H9 (cell line): ENCODE results near the gene TYW1. TPM values are rescaled to one million over a fixed set of nuclear protein-coding genes. Genes with fewer than 3 reads are reported as not detected.
"Not testable (repeated sequence)": the region's sequence is repeated elsewhere in the genome, so short reads cannot be mapped to it uniquely, and the experiment has no call there.

ENCODE experiments used
- DNase-seq: peaks from one replicate; pipeline ENCODE4 v3.0.0-alpha.2; 2017
- H2AFZ ChIP-seq: one replicate; pipeline ENCODE4 v1.6.1; 2013; ENCODE audit warnings: mild to moderate bottlenecking, low read length, control low read depth, moderate library complexity
- H2AK5ac ChIP-seq: 2 replicates; pipeline ENCODE4 v1.6.1; 2013; ENCODE audit warnings: low read length, control low read depth, mixed read lengths; ENCODE audit not compliant: insufficient read length
- H2BK120ac ChIP-seq: one replicate; pipeline ENCODE4 v1.6.1; 2013; ENCODE audit warnings: low read depth, mild to moderate bottlenecking, low read length, control low read depth, inconsistent platforms; ENCODE audit not compliant: poor library complexity, severe bottlenecking
- H2BK12ac ChIP-seq: 2 replicates; pipeline ENCODE4 v1.6.1; 2013; ENCODE audit warnings: low read length, control low read depth, mixed read lengths, low read depth; ENCODE audit not compliant: insufficient read length
- H2BK15ac ChIP-seq: 2 replicates; pipeline ENCODE4 v1.6.1; 2013; ENCODE audit warnings: low read depth, low read length, control low read depth
- H2BK20ac ChIP-seq: one replicate; pipeline ENCODE4 v1.6.1; 2013; ENCODE audit warnings: low read depth, mild to moderate bottlenecking, low read length, control low read depth, inconsistent platforms; ENCODE audit not compliant: poor library complexity, severe bottlenecking
- H2BK5ac ChIP-seq: 2 replicates; pipeline ENCODE4 v1.6.1; 2013; ENCODE audit warnings: low read length, control low read depth, mixed read lengths; ENCODE audit not compliant: insufficient read length
- H3K14ac ChIP-seq: 2 replicates; pipeline ENCODE4 v1.6.1; 2013; ENCODE audit warnings: low read length, control low read depth; ENCODE audit not compliant: insufficient read depth
- H3K18ac ChIP-seq: 2 replicates; pipeline ENCODE4 v1.6.1; 2013; ENCODE audit warnings: low read depth, mild to moderate bottlenecking, mixed read lengths, low read length, control low read depth; ENCODE audit not compliant: insufficient read length
- H3K23ac ChIP-seq: 2 replicates; pipeline ENCODE4 v1.6.1; 2013; ENCODE audit warnings: low read length, control low read depth, mixed read lengths, low read depth; ENCODE audit not compliant: insufficient read length
- H3K23me2 ChIP-seq: 2 replicates; pipeline ENCODE4 v1.6.1; 2013; ENCODE audit warnings: low read depth, mild to moderate bottlenecking, mixed read lengths, low read length, control low read depth; ENCODE audit not compliant: insufficient read length, poor library complexity, severe bottlenecking
- H3K27ac ChIP-seq: 2 replicates; pipeline ENCODE4 v1.5.1; 2013; ENCODE audit warnings: low read length, control low read depth, mixed read lengths, low read depth; ENCODE audit not compliant: insufficient read length
- H3K27me3 ChIP-seq: 2 replicates; pipeline ENCODE4 v1.6.1; 2013; ENCODE audit warnings: low read length, control low read depth, inconsistent platforms; ENCODE audit not compliant: insufficient read depth
- H3K4ac ChIP-seq: 2 replicates; pipeline ENCODE4 v1.6.1; 2013; ENCODE audit warnings: low read depth, mild to moderate bottlenecking, control low read depth, inconsistent platforms, low read length, moderate library complexity
- H3K4me1 ChIP-seq: 2 replicates; pipeline ENCODE4 v1.6.1; 2013; ENCODE audit warnings: low read length, control low read depth, inconsistent platforms; ENCODE audit not compliant: insufficient read depth
- H3K4me2 ChIP-seq: 2 replicates; pipeline ENCODE4 v1.6.1; 2013; ENCODE audit warnings: low read length, control low read depth, mixed read lengths; ENCODE audit not compliant: insufficient read length, insufficient read depth
- H3K56ac ChIP-seq: 2 replicates; pipeline ENCODE4 v1.6.1; 2013; ENCODE audit warnings: low read depth, mild to moderate bottlenecking, mixed read lengths, low read length, control low read depth; ENCODE audit not compliant: insufficient read length
- H3K79me1 ChIP-seq: 2 replicates; pipeline ENCODE4 v1.6.1; 2013; ENCODE audit warnings: low read depth, mild to moderate bottlenecking, moderate library complexity, low read length, control low read depth, inconsistent platforms; ENCODE audit not compliant: insufficient read depth, poor library complexity, severe bottlenecking
- H3K79me2 ChIP-seq: 2 replicates; pipeline ENCODE4 v1.6.1; 2013; ENCODE audit warnings: low read length, control low read depth, inconsistent platforms; ENCODE audit not compliant: insufficient read depth
- H3K9ac ChIP-seq: 2 replicates; pipeline ENCODE4 v1.6.1; 2013; ENCODE audit warnings: low read length, control low read depth, mixed read lengths; ENCODE audit not compliant: insufficient read length; ENCODE audit errors: extremely low read depth
- H3K9me3 ChIP-seq: one replicate; pipeline ENCODE4 v1.6.1; 2013; ENCODE audit warnings: low read depth, low read length, inconsistent platforms; ENCODE audit not compliant: control insufficient read depth
- H3T11ph ChIP-seq: one replicate; pipeline ENCODE4 v1.6.1; 2013; ENCODE audit warnings: mild to moderate bottlenecking, low read length, control low read depth, inconsistent platforms
- H4K20me1 ChIP-seq: one replicate; pipeline ENCODE4 v1.6.1; 2013; ENCODE audit not compliant: control insufficient read depth, insufficient read length, insufficient read depth
- H4K5ac ChIP-seq: 2 replicates; pipeline ENCODE4 v1.6.1; 2013; ENCODE audit warnings: low read depth, mild to moderate bottlenecking, mixed read lengths, low read length, control low read depth; ENCODE audit not compliant: insufficient read length
- H4K8ac ChIP-seq: replicated peaks from 2 replicates; pipeline ENCODE4 v1.6.1; 2013; ENCODE audit warnings: low read length, control low read depth, mixed read lengths, low read depth; ENCODE audit not compliant: insufficient read length
- H4K91ac ChIP-seq: 2 replicates; pipeline ENCODE4 v1.6.1; 2013; ENCODE audit warnings: low read depth, mild to moderate bottlenecking, moderate library complexity, mixed read lengths, low read length, control low read depth; ENCODE audit not compliant: insufficient read length
- H3K27ac Mint-ChIP-seq, 3 experiments: 2 replicates in 2 of 3; 3 replicates in 1 of 3; pipeline ENCODE4 v1.8.0; 2020 to 2021; ENCODE audit warnings: mixed read lengths in 3 of 3, mild to moderate bottlenecking in 1 of 3, moderate library complexity in 1 of 3
- H3K27me3 Mint-ChIP-seq: 2 replicates; pipeline ENCODE4 v1.8.0; 2021; ENCODE audit warnings: low read depth, mild to moderate bottlenecking, moderate library complexity, mixed read lengths
- H3K36me3 Mint-ChIP-seq, 3 experiments: 2 replicates in 2 of 3; 3 replicates in 1 of 3; pipeline ENCODE4 v1.8.0; 2020 to 2021; ENCODE audit warnings: low read depth in 3 of 3, mixed read lengths in 3 of 3; ENCODE audit not compliant: insufficient read depth in 1 of 3
- H3K4me1 Mint-ChIP-seq, 2 experiments: 2 replicates each; pipeline ENCODE4 v1.8.0; 2020; ENCODE audit warnings: mixed read lengths in 2 of 2
- H3K4me3 Mint-ChIP-seq, 2 experiments: 2 replicates in 1 of 2; 3 replicates in 1 of 2; pipeline ENCODE4 v1.8.0; 2020 to 2021; ENCODE audit warnings: mild to moderate bottlenecking in 2 of 2, mixed read lengths in 2 of 2, moderate library complexity in 1 of 2
- H3K9me3 Mint-ChIP-seq, 2 experiments: 2 replicates in 1 of 2; 3 replicates in 1 of 2; pipeline ENCODE4 v1.8.0; 2020; ENCODE audit warnings: mild to moderate bottlenecking in 2 of 2, mixed read lengths in 2 of 2, moderate library complexity in 1 of 2
- WGBS: extraction: QIAGEN DNeasy Blood & Tissue Kit; methylation state at CpG from one replicate; pipeline ENCODE4 v1.1.7; 2013; ENCODE audit warnings: missing lambda C conversion rate, low lambda C conversion rate, mixed read lengths; ENCODE audit not compliant: insufficient read length; ENCODE audit errors: extremely low coverage; 5-methylcytosine and 5-hydroxymethylcytosine counted together
- total RNA-seq: library from RNA; stranded (reverse); gene quantifications from 2 replicates; pipeline ENCODE4 v1.2.1, GENCODE V29; 2021

TYW1 gene
- total RNA-seq, 1 experiment from 2014 or later = 22.3 TPM

GRCh38 chr7:67130766-67131165, 134.1 kb downstream of the TYW1 start:
- not testable (repeated sequence) for H3K14ac ChIP-seq, H3K27me3 Mint-ChIP-seq, H3K4me3 Mint-ChIP-seq, H2BK5ac ChIP-seq, H3K27ac Mint-ChIP-seq, H2BK15ac ChIP-seq, H2AK5ac ChIP-seq, H2BK20ac ChIP-seq, DNase-seq, H3K27me3 ChIP-seq, H3K4me1 ChIP-seq, H4K5ac ChIP-seq, H4K20me1 ChIP-seq, H3K27ac ChIP-seq, H3K18ac ChIP-seq, H3K36me3 Mint-ChIP-seq, H2BK120ac ChIP-seq, H3K56ac ChIP-seq, H3K79me2 ChIP-seq, H3K9ac ChIP-seq, H3T11ph ChIP-seq, H3K9me3 Mint-ChIP-seq, H3K4ac ChIP-seq, H3K9me3 ChIP-seq, H3K23me2 ChIP-seq, H2AFZ ChIP-seq, H3K4me2 ChIP-seq, H2BK12ac ChIP-seq, H4K8ac ChIP-seq, H3K79me1 ChIP-seq, H4K91ac ChIP-seq, H3K23ac ChIP-seq
- no CpG with 5 or more reads among the region's 1 CpG for WGBS
- H3K4me1 Mint-ChIP-seq = peaks cover 5 to 11% of the 10 kb centered on the region in 2 experiments

- H3K4me2 ChIP-seq, H3K27me3 Mint-ChIP-seq, H3K18ac ChIP-seq, H3K4me1 ChIP-seq, H2AK5ac ChIP-seq, H3K4me1 Mint-ChIP-seq, H4K91ac ChIP-seq, H3K27ac ChIP-seq, H3K79me1 ChIP-seq, H4K20me1 ChIP-seq, H3K79me2 ChIP-seq, H3K9ac ChIP-seq, H2BK5ac ChIP-seq, H3K27me3 ChIP-seq, H3K9me3 ChIP-seq, H3K4ac ChIP-seq, H4K5ac ChIP-seq, H2BK12ac ChIP-seq, H3K4me3 Mint-ChIP-seq, H2BK20ac ChIP-seq, H2BK120ac ChIP-seq, H3K23ac ChIP-seq, H2BK15ac ChIP-seq, H3K9me3 Mint-ChIP-seq, H3K23me2 ChIP-seq, H3K27ac Mint-ChIP-seq, H2AFZ ChIP-seq, DNase-seq, H4K8ac ChIP-seq, H3K36me3 Mint-ChIP-seq, H3K56ac ChIP-seq, H3T11ph ChIP-seq, H3K14ac ChIP-seq: not testable (repeated sequence)
- WGBS = no CpG with 5 or more reads among the region's 1 CpG
Measured at GRCh38 chr7:67134912-67135311, 138.3 kb downstream of the TYW1 start.
